Measurements from ENCODE around the gene FRMD4B.

GRCh38 chr3:69339760-69340159, 46.1 kb downstream of the FRMD4B start:
- TF ChIP-seq CTCF (IDR thresholded peaks at IDR 0.05) = no peak
- TF ChIP-seq POLR2A (IDR thresholded peaks at IDR 0.05) = no peak
- no peak for TF ChIP-seq POLR2AphosphoS5 (IDR thresholded peaks at IDR 0.05)

All from transverse colon (tissue), 4 donors.